Spleen (tissue), 7 donors: ENCODE measurements around the gene GPR50.

Experiments
- POLR2A ChIP-seq, 3 donors: fragments of 450-650 bp; IDR thresholded peaks; one replicate each; pipeline ENCODE4 v1.5.1; 2017; ENCODE audit warnings: antibody characterized with exemption in 3 of 3, mild to moderate bottlenecking in 1 of 3
- POLR2AphosphoS5 ChIP-seq, 3 donors: sonication (generic); formaldehyde crosslinking; IDR thresholded peaks; one replicate each; pipeline ENCODE4 v1.5.1; 2017; ENCODE audit warnings: antibody characterized with exemption in 3 of 3
- TF ChIP-seq, protein P1 (sequence below), 11 experiments: fragments of 200-600 bp in 7 of 11; fragments of 450-650 bp in 4 of 11; sonication (generic) in 4 of 11; IDR thresholded peaks in 8 of 11; conservative IDR thresholded peaks in 3 of 11; 1 replicate in 7 of 11; 2 replicates in 4 of 11; pipeline versions ENCODE4 v1.4.0 to v1.8.0; 2016 to 2021; ENCODE audit warnings: antibody characterized with exemption in 11 of 11, inconsistent platforms in 4 of 11, mild to moderate bottlenecking in 1 of 11
- donor health status: DM: no; HTN: no; CAD: no; lungs with moderate emphysema.
- donor health status: DM: no; HTN: no; CAD: no.
- donor health status: DM: no; HTN: no; CAD: no.

DNA sequence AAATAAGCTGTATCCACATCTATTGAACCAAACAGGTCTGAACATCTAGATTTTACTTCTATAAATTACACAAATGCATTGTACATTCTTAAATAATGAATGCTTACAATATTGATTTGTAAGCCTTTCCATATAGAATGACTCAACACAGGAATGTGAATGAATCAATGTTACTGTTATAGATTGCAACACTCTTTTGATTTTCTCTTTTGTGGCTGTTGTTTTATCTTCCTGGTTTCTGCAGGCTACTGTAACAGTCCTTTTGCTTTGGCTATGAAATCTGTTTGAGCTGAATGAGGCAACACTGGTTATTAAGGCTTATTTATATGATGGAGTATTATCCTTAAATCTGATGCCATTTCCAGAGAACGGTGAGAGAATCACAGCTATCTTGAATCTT, 49.5 kb downstream of the GPR50 start:
- TF ChIP-seq POLR2A (IDR thresholded peaks at IDR 0.05) (no peak), POLR2AphosphoS5 (IDR thresholded peaks at IDR 0.05) (no peak)
- TF ChIP-seq, protein P1, sequence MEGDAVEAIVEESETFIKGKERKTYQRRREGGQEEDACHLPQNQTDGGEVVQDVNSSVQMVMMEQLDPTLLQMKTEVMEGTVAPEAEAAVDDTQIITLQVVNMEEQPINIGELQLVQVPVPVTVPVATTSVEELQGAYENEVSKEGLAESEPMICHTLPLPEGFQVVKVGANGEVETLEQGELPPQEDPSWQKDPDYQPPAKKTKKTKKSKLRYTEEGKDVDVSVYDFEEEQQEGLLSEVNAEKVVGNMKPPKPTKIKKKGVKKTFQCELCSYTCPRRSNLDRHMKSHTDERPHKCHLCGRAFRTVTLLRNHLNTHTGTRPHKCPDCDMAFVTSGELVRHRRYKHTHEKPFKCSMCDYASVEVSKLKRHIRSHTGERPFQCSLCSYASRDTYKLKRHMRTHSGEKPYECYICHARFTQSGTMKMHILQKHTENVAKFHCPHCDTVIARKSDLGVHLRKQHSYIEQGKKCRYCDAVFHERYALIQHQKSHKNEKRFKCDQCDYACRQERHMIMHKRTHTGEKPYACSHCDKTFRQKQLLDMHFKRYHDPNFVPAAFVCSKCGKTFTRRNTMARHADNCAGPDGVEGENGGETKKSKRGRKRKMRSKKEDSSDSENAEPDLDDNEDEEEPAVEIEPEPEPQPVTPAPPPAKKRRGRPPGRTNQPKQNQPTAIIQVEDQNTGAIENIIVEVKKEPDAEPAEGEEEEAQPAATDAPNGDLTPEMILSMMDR (IDR thresholded peaks at IDR 0.05 in 8 of 11, conservative IDR thresholded peaks at IDR 0.05 in 3 of 11): no peak
